Airway epithelial cell (primary cell): Measurements from ENCODE around the gene DUSP15. TPM values are rescaled to one million over a fixed set of nuclear protein-coding genes. Genes with fewer than 3 reads are reported as not detected.

Source experiments
- total RNA-seq: library from RNA; depleted of rRNA; stranded (reverse); fragments of >200 nt; gene quantifications from 2 replicates; pipeline ENCODE4 v1.2.3, GENCODE V29; 2015

DUSP15 gene, protein sequence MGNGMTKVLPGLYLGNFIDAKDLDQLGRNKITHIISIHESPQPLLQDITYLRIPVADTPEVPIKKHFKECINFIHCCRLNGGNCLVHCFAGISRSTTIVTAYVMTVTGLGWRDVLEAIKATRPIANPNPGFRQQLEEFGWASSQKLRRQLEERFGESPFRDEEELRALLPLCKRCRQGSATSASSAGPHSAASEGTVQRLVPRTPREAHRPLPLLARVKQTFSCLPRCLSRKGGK
- not detected in 2 replicates for total RNA-seq

DNA sequence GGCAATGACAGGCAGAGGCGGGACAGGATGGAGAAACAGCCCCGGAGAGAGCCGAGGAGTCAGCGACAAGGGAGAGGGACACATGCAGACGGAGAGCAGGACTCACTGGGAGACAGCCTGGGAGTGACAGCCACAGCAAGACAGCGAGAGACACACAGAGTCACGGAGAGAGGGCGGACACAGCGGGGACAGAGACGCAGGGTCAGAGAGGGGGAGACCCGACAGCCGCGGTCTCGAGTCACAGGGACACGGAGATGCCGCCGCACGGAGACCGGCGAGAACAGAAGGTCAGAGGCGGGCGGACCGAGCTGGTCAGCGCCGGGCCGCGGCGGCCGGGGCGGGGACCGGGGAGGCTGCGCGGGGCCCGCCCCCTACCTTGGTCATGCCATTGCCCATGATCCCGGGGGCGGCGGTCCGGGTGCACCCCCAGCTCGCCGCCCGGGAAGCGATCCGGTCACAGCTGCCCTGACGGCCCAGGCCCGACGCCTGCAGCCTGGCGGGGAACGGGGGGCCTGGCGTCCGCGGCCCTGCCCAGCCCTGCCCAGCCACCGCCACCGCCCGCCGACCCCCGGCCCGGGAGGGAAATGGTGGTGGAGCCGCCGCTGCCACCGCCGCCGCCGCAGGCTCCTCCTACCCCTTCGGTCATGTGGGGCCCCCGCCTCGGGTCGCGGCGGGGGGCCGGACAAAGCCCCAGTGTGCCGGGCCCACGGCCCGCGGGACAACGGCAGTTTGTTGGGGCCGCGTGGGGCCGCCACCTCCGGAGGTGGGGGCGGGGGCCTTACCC is at the start of gene DUSP15, which contains the start of gene TTLL9:
Gene DUSP15, minus strand, starts transcription at position 586 of the 784 bp plus-strand sequence. Its CDS starts 190 bp downstream, at position 396.
Gene TTLL9, plus strand, starts transcription at position 693 of the 784 bp plus-strand sequence. CDS start 493 bp downstream, outside the sequence.

DNA sequence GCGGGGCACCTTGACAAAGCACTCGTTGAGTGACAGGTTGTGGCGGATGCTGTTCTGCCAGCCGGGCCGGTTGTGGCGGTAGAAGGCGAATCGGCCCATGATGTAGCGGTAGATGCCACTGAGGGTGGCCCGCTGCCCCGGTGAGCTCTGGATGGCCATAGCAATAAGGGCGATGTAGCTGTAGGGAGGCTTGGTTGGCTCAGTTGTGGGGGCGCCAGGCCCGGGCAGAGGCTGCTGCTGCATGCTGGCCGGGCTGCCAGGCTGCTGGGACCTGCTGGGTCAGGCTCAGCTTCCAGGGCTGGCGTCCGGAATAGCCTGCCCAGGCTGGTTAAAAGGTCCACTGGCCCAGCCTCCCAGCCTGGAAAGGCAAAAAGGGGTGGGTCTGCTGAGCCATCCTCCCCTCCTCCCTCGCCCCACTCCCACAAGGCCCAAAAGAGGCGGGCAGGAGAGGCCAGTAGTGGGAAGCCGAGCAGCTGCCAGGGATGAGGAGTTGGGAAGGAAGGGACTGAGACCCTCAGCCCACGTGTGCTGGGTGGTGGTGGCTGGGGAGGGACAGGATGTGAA is 24.9 kb downstream of the DUSP15 start, which contains the start of gene FOXS1:
Gene FOXS1, minus strand, starts transcription at position 305 of the 564 bp plus-strand sequence. Its CDS starts 62 bp downstream, at position 243.

DNA sequence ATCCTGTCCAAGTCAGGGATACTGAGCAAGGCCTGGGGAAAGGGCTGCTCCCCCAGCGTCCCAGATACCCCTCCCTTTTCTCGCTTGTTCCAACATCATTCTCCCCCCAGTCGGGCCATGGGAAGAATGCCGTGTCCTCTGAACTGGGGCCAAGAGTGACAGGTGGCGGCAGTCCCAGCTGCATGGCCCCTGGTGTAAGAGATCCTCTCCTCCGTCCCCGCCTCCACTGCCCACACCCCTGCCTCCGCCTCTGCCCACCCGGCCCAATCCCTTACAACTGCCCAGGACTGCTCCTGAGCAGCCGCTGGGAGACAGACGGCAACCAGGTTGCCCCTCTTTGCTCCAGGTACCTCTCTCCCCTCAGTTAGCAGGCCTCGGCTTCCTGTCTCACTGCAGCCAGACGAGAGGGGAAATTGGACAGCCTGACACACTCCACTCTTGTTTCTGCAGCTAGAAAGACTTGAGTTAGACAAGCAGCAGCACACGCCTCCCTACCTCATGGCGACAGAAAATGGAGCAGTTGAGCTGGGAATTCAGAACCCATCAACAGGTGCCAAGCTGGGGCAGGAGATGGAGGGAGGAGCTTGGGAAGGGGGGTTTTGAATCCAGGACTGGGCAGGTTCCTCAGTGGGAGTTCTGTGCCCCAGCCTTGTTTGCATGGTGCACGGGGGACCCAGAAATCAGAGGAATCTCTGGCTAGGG is 51.1 kb downstream of the DUSP15 start, which contains the start of gene MYLK2:
Gene MYLK2, plus strand, starts transcription at position 274 of the 702 bp plus-strand sequence. Its CDS starts 225 bp downstream, at position 499.

Other genes starting within 250 kb of the DUSP15 start
- not detected in 2 replicates for gene COX4I2, start 232.6 kb downstream of the DUSP15 start, total RNA-seq
- 72.1 and 98.5 TPM in 2 replicates for gene BCL2L1, start 147.7 kb downstream of the DUSP15 start, total RNA-seq
- 55.3 and 62.2 TPM in 2 replicates for gene TPX2, start 131.2 kb downstream of the DUSP15 start, total RNA-seq
- gene MYLK2, start 51.2 kb downstream of the DUSP15 start, total RNA-seq = not detected in 2 replicates
- gene FOXS1, start 24.9 kb downstream of the DUSP15 start, total RNA-seq = not detected in 2 replicates
- gene TTLL9, start 107 bp upstream of the DUSP15 start, total RNA-seq = not detected in 2 replicates
- gene PDRG1, start 81.5 kb upstream of the DUSP15 start, total RNA-seq = 13.0 and 18.0 TPM in 2 replicates
- not detected in 2 replicates for gene XKR7, start 97.6 kb upstream of the DUSP15 start, total RNA-seq
- not detected in 2 replicates for gene CCM2L, start 139.9 kb upstream of the DUSP15 start, total RNA-seq
- not detected in 2 replicates for gene HCK, start 181.7 kb upstream of the DUSP15 start, total RNA-seq
- 25.7 and 38.2 TPM in 2 replicates for gene TM9SF4, start 239.2 kb upstream of the DUSP15 start, total RNA-seq